ENCODE measurements around the gene C1orf210.

Gene C1orf210

GRCh38 chr1:43312212-43312623 lies 26.8 kb upstream of the C1orf210 start:
- no peak for DNase-seq

- DNase-seq: no peak
Observed at GRCh38 chr1:43311521-43311920, 26.1 kb upstream of the C1orf210 start.

GRCh38 chr1:43309405-43310025 lies 24.1 kb upstream of the C1orf210 start:
- DNase-seq: no peak

GRCh38 chr1:43308635-43309404 lies 23.4 kb upstream of the C1orf210 start:
- no peak for DNase-seq

GRCh38 chr1:43307458-43308158 lies 22.2 kb upstream of the C1orf210 start:
- no peak for DNase-seq

GRCh38 chr1:43306688-43307457 lies 21.5 kb upstream of the C1orf210 start:
- DNase-seq: no peak

- DNase-seq: no peak
Observed at GRCh38 chr1:43305926-43306687, 20.7 kb upstream of the C1orf210 start.

- no peak for DNase-seq
Observed at GRCh38 chr1:43305461-43305860, 20.1 kb upstream of the C1orf210 start.

- no peak for DNase-seq
Observed at GRCh38 chr1:43304771-43305300, 19.5 kb upstream of the C1orf210 start.

- DNase-seq: no peak
Observed at GRCh38 chr1:43304314-43304681, 18.9 kb upstream of the C1orf210 start.

- no peak for DNase-seq
Observed at GRCh38 chr1:43303471-43304313, 18.3 kb upstream of the C1orf210 start.

- DNase-seq: no peak
Observed at GRCh38 chr1:43302721-43303470, 17.5 kb upstream of the C1orf210 start.

- no peak for DNase-seq
Observed at GRCh38 chr1:43302201-43302600, 16.8 kb upstream of the C1orf210 start.

- no peak for DNase-seq
Observed at GRCh38 chr1:43300378-43301094, 15.2 kb upstream of the C1orf210 start, which contains the start of gene TIE1. TIE1 (plus strand) TSS chr1:43300982; CDS start chr1:43301072, 90 bp downstream.

GRCh38 chr1:43299101-43299500 lies 13.7 kb upstream of the C1orf210 start:
- DNase-seq: no peak

GRCh38 chr1:43298055-43298454 lies 12.7 kb upstream of the C1orf210 start:
- no peak for DNase-seq

GRCh38 chr1:43296207-43296606 lies 10.8 kb upstream of the C1orf210 start:
- no peak for DNase-seq

- DNase-seq: no peak
Observed at GRCh38 chr1:43294761-43295160, 9.4 kb upstream of the C1orf210 start.

GRCh38 chr1:43293896-43294760 lies 8.7 kb upstream of the C1orf210 start:
- DNase-seq: no peak
